ENCODE measurements around the gene FTO.
"Not testable (repeated sequence)": the region's sequence is repeated elsewhere in the genome, so short reads cannot be mapped to it uniquely, and the experiment has no call there.

FTO gene

DNA sequence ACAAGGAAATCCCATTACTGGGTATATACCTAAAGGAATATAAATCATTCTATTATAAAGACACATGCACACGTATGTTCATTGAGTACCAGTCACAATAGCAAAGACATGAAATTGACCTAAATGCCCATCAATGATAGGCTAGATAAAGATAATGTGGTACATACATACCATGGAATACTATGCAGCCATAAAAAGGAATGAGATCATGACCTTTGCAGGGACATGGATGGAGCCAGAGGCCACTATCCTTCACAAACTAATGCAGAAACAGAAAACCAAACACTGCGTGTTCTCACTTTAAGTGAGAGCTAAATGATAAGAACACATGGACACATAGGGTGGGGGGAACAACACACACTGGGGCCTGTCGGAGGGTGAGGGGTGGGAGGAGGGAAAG is 18.6 kb upstream of the FTO start:
- H3K27ac Mint-ChIP-seq (ENCODE audit: low read depth); H3K27me3 Mint-ChIP-seq; ATAC-seq (replicated peaks; ENCODE audit: extremely low read depth, poor library complexity, severe bottlenecking); H3K36me3 Mint-ChIP-seq (ENCODE audit: insufficient read depth); H3K4me3 Mint-ChIP-seq; H3K4me1 Mint-ChIP-seq; H3K9me3 Mint-ChIP-seq; DNase-seq (ENCODE audit: low spot score in 2 of 2): not testable (repeated sequence)

DNA sequence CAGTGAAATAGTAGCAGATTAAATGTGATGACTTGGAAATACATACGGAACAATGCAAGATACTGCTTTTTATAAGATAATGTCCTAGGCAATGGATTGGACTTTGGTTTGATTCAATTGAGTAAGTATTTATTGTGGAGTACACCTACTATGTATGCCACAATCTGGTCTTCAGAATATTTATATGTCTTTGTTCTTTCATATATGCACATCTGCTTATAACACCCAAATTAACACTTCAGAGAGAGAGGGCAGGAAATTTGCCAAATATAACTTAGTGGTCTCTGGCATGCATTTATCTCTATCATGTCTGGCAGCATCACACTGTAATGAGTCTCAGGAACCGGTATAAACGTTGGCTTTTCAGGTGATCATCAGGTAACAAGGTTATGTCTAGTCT is 17.2 kb upstream of the FTO start:
- ATAC-seq (replicated peaks; ENCODE audit: extremely low read depth, poor library complexity, severe bottlenecking) (no peak), DNase-seq (ENCODE audit: low spot score in 2 of 2) (no peak)
- Mint-ChIP-seq H3K9me3 (no peaks in the 10 kb centered on the region), H3K27ac (ENCODE audit: low read depth) (no peak overlapping the region), H3K4me1 (no peaks in the 10 kb centered on the region), H3K36me3 (ENCODE audit: insufficient read depth) (peaks cover 2% of the 10 kb centered on the region), H3K27me3 (no peaks in the 10 kb centered on the region), H3K4me3 (no peak overlapping the region)

DNA sequence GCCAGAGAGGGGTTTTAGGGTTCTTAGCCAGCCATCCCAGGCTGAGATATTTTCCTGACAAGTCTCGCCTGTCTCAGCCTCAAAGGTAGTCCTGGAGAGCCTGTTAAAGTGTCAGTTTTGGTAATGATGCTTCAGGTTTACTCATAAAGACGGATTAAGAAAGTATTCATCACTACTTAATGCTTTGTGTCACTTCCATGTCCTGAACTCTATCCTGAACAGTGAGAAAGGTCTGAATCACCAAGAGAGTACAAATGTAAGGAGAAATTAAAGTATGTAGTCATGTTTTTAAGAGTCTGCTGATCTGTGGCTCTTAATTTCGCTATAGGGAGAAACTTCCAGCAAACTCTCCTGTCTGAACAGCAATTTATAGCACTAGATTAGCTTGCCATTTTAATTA is 14.3 kb upstream of the FTO start:
- DNase-seq (ENCODE audit: low spot score in 2 of 2) (no peak), ATAC-seq (replicated peaks; ENCODE audit: extremely low read depth, poor library complexity, severe bottlenecking) (no peak)
- peaks cover 2% of the 10 kb centered on the region for H3K36me3 Mint-ChIP-seq (ENCODE audit: insufficient read depth)
- no peak overlapping the region for H3K27ac Mint-ChIP-seq (ENCODE audit: low read depth)
- no peaks in the 10 kb centered on the region for H3K27me3 Mint-ChIP-seq
- no peaks in the 10 kb centered on the region for H3K4me1 Mint-ChIP-seq
- no peak overlapping the region for H3K4me3 Mint-ChIP-seq
- no peaks in the 10 kb centered on the region for H3K9me3 Mint-ChIP-seq

DNA sequence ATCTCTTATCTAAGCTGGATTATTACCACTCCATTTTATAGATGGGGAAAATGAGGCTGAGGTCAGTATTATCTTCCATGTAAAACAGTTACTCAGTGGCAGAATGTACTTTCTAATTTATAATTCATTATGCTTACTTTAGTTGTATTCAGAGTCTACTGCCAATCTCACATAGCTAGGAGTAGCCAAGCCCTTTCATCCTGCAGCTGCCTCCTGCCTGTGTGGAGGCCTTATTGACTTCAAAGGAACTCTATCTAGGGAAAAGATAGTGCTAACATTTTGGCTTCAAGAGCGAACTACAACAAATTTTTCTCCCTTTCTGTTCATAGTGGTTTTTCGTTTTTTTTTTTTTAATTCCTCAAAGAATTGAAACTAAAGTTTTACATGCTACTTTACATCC is 13.2 kb upstream of the FTO start:
- H3K9me3 Mint-ChIP-seq, result no peaks in the 10 kb centered on the region
- no peak overlapping the region for H3K27ac Mint-ChIP-seq (ENCODE audit: low read depth)
- H3K4me1 Mint-ChIP-seq, result no peaks in the 10 kb centered on the region
- no peak for ATAC-seq (replicated peaks; ENCODE audit: extremely low read depth, poor library complexity, severe bottlenecking)
- no peaks in the 10 kb centered on the region for H3K27me3 Mint-ChIP-seq
- DNase-seq (ENCODE audit: low spot score in 2 of 2), result no peak
- no peak overlapping the region for H3K4me3 Mint-ChIP-seq
- peaks cover 2% of the 10 kb centered on the region for H3K36me3 Mint-ChIP-seq (ENCODE audit: insufficient read depth)

DNA sequence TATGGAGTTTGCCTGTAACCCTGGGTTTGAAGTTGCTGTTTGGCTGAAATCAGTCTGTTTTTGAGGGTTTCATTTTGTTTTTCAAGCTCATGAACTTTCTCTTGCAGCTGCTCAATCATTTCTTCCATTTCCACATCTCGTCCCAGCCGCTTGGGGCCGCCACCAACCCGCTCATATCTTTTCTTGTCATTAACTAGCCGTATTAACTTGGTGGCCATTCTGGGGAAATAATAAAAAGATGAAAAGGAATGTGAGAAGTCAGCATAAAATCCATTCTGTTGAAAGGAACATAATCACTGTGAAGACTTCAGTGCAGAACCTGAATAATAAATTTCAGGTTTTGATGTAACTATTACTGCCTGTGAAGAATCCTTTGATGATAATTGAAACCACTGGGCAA is 11.8 kb upstream of the FTO start:
- H3K4me1 Mint-ChIP-seq, result no peaks in the 10 kb centered on the region
- no peak for ATAC-seq (replicated peaks; ENCODE audit: extremely low read depth, poor library complexity, severe bottlenecking)
- no peaks in the 10 kb centered on the region for H3K9me3 Mint-ChIP-seq
- no peak overlapping the region for H3K4me3 Mint-ChIP-seq
- H3K27me3 Mint-ChIP-seq, result no peaks in the 10 kb centered on the region
- peaks cover 2% of the 10 kb centered on the region for H3K36me3 Mint-ChIP-seq (ENCODE audit: insufficient read depth)
- DNase-seq (ENCODE audit: low spot score in 2 of 2), result no peak
- H3K27ac Mint-ChIP-seq (ENCODE audit: low read depth), result no peak overlapping the region

DNA sequence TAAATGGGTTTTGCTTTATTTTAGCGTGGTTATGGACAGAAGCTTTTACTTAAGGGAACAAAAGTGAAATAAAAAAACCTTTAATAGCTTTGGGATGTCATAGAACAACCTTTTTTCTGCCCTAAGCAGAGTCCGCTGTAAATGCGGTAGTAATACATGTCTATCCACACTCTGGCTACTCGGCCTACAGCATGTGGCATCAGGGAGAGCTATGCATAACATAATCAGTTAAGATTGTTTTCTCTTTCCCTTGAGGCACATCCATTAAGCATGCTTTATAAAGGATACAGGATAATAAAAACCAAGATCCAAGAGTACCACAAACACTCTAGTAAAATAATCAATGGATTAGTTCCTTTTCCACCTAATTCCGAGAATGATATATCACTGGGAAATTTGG is 10.6 kb upstream of the FTO start:
- Mint-ChIP-seq H3K27ac (ENCODE audit: low read depth) (no peak overlapping the region), H3K36me3 (ENCODE audit: insufficient read depth) (peaks cover 2% of the 10 kb centered on the region), H3K4me3 (no peak overlapping the region), H3K9me3 (no peaks in the 10 kb centered on the region), H3K27me3 (no peaks in the 10 kb centered on the region), H3K4me1 (no peaks in the 10 kb centered on the region)
- DNase-seq (ENCODE audit: low spot score in 2 of 2) (no peak), ATAC-seq (replicated peaks; ENCODE audit: extremely low read depth, poor library complexity, severe bottlenecking) (no peak)

DNA sequence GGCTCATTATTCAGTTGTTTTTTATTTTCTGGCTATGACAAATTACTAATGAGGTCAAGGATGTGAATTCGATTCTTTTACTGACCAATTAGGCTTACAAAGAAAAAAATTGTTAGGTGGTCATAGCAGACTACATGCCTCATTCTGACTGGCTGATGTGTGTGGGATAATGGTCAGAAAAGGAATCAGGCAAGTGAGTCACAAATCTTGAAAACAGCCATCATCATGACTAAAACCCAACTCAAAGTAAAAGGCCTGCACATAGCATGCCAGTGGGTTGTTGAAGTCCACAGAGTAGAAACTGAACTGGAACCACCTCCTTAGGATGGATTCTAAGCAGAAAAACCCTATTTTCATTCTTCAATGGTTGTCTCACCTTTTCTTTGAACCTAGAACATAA is 8.9 kb upstream of the FTO start:
- H3K4me1 Mint-ChIP-seq, result no peaks in the 10 kb centered on the region
- H3K9me3 Mint-ChIP-seq, result no peaks in the 10 kb centered on the region
- H3K27ac Mint-ChIP-seq (ENCODE audit: low read depth), result no peak overlapping the region
- no peaks in the 10 kb centered on the region for H3K27me3 Mint-ChIP-seq
- H3K4me3 Mint-ChIP-seq, result no peak overlapping the region
- ATAC-seq (replicated peaks; ENCODE audit: extremely low read depth, poor library complexity, severe bottlenecking), result no peak
- DNase-seq (ENCODE audit: low spot score in 2 of 2), result no peak
- H3K36me3 Mint-ChIP-seq (ENCODE audit: insufficient read depth), result peaks cover 2% of the 10 kb centered on the region

DNA sequence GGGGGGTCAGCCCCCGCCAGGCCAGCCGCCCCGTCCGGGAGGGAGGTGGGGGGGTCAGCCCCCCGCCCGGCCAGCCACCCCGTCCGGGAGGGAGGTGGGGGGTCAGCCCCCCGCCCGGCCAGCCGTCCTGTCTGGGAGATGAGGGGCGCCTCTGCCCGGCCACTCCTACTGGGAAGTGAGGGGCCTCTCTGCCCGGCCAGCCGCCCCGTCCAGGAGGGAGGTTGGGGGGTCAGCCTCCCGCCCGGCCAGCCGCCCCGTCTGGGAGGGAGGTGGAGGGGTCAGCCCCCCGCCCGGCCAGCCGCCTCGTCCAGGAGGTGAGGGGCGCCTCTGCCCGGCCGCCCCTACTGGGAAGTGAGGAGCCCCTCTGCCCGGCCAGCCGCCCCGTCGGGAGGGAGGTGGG is 5.7 kb upstream of the FTO start:
- ATAC-seq (replicated peaks; ENCODE audit: extremely low read depth, poor library complexity, severe bottlenecking); H3K36me3 Mint-ChIP-seq (ENCODE audit: insufficient read depth); H3K4me1 Mint-ChIP-seq; H3K4me3 Mint-ChIP-seq; H3K9me3 Mint-ChIP-seq; H3K27ac Mint-ChIP-seq (ENCODE audit: low read depth); H3K27me3 Mint-ChIP-seq; DNase-seq (ENCODE audit: low spot score in 2 of 2): not testable (repeated sequence)

DNA sequence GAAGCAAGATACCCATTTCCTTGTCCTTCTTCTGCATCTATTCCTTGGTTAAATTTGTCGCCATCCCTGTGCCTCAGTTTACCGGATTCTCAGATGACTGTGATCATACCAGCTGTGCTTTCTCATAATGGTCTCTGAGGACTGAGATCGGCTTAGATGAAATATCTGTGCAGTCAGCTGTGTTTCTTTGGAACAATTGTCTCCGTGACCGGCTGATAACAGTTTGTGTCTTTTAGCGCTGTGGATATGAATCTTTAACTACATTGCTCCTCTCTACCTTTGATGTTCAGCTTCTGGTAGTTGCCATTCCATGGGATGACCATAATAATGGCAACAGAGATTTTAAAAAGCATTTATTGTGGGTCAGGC is 473 bp downstream of the FTO start:
- Mint-ChIP-seq H3K27ac (ENCODE audit: low read depth) (peak overlapping the region; percentile 96), H3K4me1 (peaks cover 45% of the 10 kb centered on the region), H3K27me3 (no peaks in the 10 kb centered on the region), H3K36me3 (ENCODE audit: insufficient read depth) (peaks cover 5% of the 10 kb centered on the region), H3K9me3 (no peaks in the 10 kb centered on the region), H3K4me3 (peak overlapping the region; percentile 91)
- ATAC-seq (replicated peaks; ENCODE audit: extremely low read depth, poor library complexity, severe bottlenecking), result no peak
- no peak for DNase-seq (ENCODE audit: low spot score in 2 of 2)

DNA sequence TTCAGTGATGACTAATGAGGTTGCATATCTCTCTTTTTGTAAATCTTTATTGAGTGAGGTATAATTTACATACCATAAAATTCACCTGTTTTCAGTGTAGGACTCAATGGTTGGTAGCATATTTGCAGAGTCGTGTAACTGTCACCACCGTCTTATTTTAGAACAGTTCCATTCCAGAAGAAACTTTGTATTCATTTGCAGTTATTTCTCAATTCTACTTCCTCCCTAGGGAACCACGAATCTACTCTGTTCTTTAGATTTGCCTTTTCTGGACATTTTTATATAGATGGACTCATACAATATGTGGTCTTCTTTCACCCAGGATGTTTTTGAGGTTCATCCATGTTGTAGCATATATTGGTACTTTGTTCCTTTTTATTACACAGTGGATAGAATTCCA is 3.7 kb downstream of the FTO start:
- ATAC-seq (replicated peaks; ENCODE audit: extremely low read depth, poor library complexity, severe bottlenecking) (no peak), DNase-seq (ENCODE audit: low spot score in 2 of 2) (no peak)
- Mint-ChIP-seq H3K4me3 (no peak overlapping the region), H3K27ac (ENCODE audit: low read depth) (no peak overlapping the region), H3K9me3 (no peaks in the 10 kb centered on the region), H3K4me1 (peaks cover 50% of the 10 kb centered on the region), H3K36me3 (ENCODE audit: insufficient read depth) (peaks cover 5% of the 10 kb centered on the region), H3K27me3 (no peaks in the 10 kb centered on the region)

DNA sequence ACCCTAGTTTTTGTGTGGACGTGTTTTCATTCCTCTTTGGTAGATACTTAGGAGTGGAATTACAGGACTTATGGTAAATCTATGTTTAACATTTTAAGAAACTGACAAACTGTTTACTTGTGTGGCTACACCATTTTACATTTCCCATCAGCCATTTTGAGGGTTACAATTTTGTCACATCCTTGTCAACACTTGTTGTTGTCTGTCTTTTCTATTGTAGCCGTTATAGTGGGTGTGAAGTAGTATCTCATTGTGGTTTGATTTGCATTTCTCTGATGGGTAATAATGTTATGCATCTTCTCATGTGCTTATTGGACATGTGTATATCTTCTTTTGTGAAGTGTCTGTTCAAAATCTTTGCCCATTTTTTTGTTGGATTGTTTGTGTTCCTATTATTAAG is 4.5 kb downstream of the FTO start:
- H3K27ac Mint-ChIP-seq (ENCODE audit: low read depth), result no peak overlapping the region
- peaks cover 5% of the 10 kb centered on the region for H3K36me3 Mint-ChIP-seq (ENCODE audit: insufficient read depth)
- H3K4me1 Mint-ChIP-seq, result peaks cover 58% of the 10 kb centered on the region
- H3K27me3 Mint-ChIP-seq, result no peaks in the 10 kb centered on the region
- DNase-seq (ENCODE audit: low spot score in 2 of 2), result no peak
- no peaks in the 10 kb centered on the region for H3K9me3 Mint-ChIP-seq
- ATAC-seq (replicated peaks; ENCODE audit: extremely low read depth, poor library complexity, severe bottlenecking), result no peak
- no peak overlapping the region for H3K4me3 Mint-ChIP-seq

DNA sequence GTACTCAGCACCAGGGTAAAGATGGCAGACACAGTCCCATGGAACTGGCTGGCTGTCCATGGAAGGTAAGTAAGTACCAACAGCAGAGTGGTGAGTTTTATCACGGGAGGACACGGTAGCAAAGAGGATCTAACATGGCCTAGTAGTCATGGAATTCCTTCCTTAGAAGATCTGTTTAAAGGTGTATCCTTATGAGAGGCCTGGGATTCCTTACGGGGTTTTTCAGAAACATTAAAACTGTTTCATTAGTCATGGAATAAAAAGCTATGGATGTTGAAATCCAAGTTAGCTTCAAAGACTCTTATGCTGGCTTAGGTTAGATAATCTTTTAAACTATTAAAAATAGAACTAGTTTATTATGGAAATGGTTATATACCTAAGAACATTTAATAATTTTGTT is 7.4 kb downstream of the FTO start:
- DNase-seq (ENCODE audit: low spot score in 2 of 2) (no peak), ATAC-seq (replicated peaks; ENCODE audit: extremely low read depth, poor library complexity, severe bottlenecking) (no peak)
- H3K36me3 Mint-ChIP-seq (ENCODE audit: insufficient read depth), result no peaks in the 10 kb centered on the region
- no peak overlapping the region for H3K4me3 Mint-ChIP-seq
- no peaks in the 10 kb centered on the region for H3K9me3 Mint-ChIP-seq
- no peaks in the 10 kb centered on the region for H3K27me3 Mint-ChIP-seq
- peaks cover 59% of the 10 kb centered on the region for H3K4me1 Mint-ChIP-seq
- H3K27ac Mint-ChIP-seq (ENCODE audit: low read depth), result no peak overlapping the region

DNA sequence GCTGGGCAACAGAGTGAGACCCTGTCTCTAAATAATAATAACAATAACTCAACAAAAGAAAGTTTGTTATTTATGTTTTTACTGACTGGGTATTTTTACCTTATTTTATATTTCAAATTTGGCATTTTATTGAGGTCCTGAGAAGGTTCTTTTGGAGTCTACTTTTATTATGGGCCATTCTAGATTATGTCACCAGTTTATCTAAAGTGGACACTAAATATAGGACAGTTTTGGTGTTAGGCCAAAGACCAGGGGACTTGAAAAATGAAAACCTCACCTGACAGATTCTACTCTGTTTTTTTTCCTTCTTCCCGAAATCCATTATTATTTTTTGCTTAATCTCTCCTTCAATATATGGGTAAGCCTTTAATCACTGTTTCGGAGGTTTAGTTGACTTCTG is 8.1 kb downstream of the FTO start:
- Mint-ChIP-seq H3K36me3 (ENCODE audit: insufficient read depth) (no peaks in the 10 kb centered on the region), H3K9me3 (no peaks in the 10 kb centered on the region), H3K4me1 (peaks cover 54% of the 10 kb centered on the region), H3K4me3 (no peak overlapping the region), H3K27me3 (no peaks in the 10 kb centered on the region), H3K27ac (ENCODE audit: low read depth) (no peak overlapping the region)
- no peak for DNase-seq (ENCODE audit: low spot score in 2 of 2)
- no peak for ATAC-seq (replicated peaks; ENCODE audit: extremely low read depth, poor library complexity, severe bottlenecking)

Data from central memory CD8-positive, alpha-beta T cell (primary cell).